Breast epithelium (tissue), 4 donors: ENCODE results near the gene RAP2B. TPM values are rescaled to one million over a fixed set of nuclear protein-coding genes. Genes with fewer than 3 reads are reported as not detected.

Source experiments
- DNase-seq, 2 donors: peaks; one replicate each; pipeline ENCODE4 v3.0.0-alpha.2; 2019; ENCODE audit warnings: low spot score in 2 of 2
- H3K27ac ChIP-seq, 2 donors: fragments of 200-600 bp; sonication (generic) in 1 of 2; one replicate each; pipeline ENCODE4 v1.5.1; 2016 to 2019; ENCODE audit warnings: mild to moderate bottlenecking in 1 of 2
- H3K27me3 ChIP-seq, 2 donors: fragments of 200-600 bp; sonication (generic) in 1 of 2; one replicate each; pipeline versions ENCODE4 v1.5.1 to v1.6.0; 2017 to 2019; ENCODE audit warnings: control low read depth in 1 of 2, mild to moderate bottlenecking in 1 of 2
- H3K36me3 ChIP-seq: fragments of 200-600 bp; one replicate; pipeline ENCODE4 v1.5.1; 2019
- H3K4me1 ChIP-seq, 2 donors: fragments of 200-600 bp; sonication (generic); one replicate each; pipeline ENCODE4 v1.5.1; 2016 to 2019; ENCODE audit warnings: control low read depth in 1 of 2
- H3K4me3 ChIP-seq, 3 donors: fragments of 200-600 bp; sonication (generic); 1 replicate in 2 of 3; 2 replicates in 1 of 3; pipeline ENCODE4 v1.5.1; 2016 to 2019; ENCODE audit warnings: mild to moderate bottlenecking in 3 of 3, moderate library complexity in 2 of 3
- H3K9me3 ChIP-seq, 2 donors: fragments of 200-600 bp; sonication (generic) in 1 of 2; one replicate each; pipeline ENCODE4 v1.5.1; 2016 to 2019; ENCODE audit warnings: control low read depth in 1 of 2
- CTCF ChIP-seq, 3 donors: fragments of 450-650 bp; IDR thresholded peaks; one replicate each; pipeline ENCODE4 v1.5.1; 2016 to 2017; ENCODE audit warnings: antibody characterized with exemption in 3 of 3, mild to moderate bottlenecking in 3 of 3, moderate library complexity in 3 of 3
- POLR2A ChIP-seq: fragments of 450-650 bp; IDR thresholded peaks from one replicate; pipeline ENCODE4 v1.6.1; 2016; ENCODE audit warnings: antibody characterized with exemption, mild to moderate bottlenecking, moderate library complexity
- POLR2AphosphoS5 ChIP-seq, 3 donors: sonication (generic); formaldehyde crosslinking; IDR thresholded peaks; one replicate each; pipeline ENCODE4 v1.6.1; 2017; ENCODE audit warnings: antibody characterized with exemption in 3 of 3
- intact Hi-C: fragments of 100-400 bp; cut with DNase I; formaldehyde crosslinking; loops from one replicate; pipeline ENCODE4 v1.15.1; 2023; ENCODE audit warnings: low total_unique reads
- total RNA-seq, 3 donors: library from RNA; depleted of rRNA; stranded (reverse); fragments of >200 nt; gene quantifications; one replicate each; pipeline ENCODE4 v1.1.0, GENCODE V29; 2016

RAP2B gene
- total RNA-seq, 3 donors from 2014 or later = 6.6 to 21.0 (median 13.5) TPM

GRCh38 chr3:153165261-153165681 lies 3.2 kb downstream of the RAP2B start:
- H3K9me3 ChIP-seq = no peaks in the 10 kb centered on the region
- no peak for TF ChIP-seq POLR2AphosphoS5 (IDR thresholded peaks at IDR 0.05)
- no peak for TF ChIP-seq POLR2A
- no peak for TF ChIP-seq CTCF (IDR thresholded peaks at IDR 0.05)
- no peak overlapping the region for H3K27ac ChIP-seq
- intact Hi-C loops = no loop called here
- no peak for DNase-seq
- H3K27me3 ChIP-seq = no peaks in the 10 kb centered on the region
- H3K4me1 ChIP-seq = peaks cover 0 to 6% of the 10 kb centered on the region in 2 donors
- peak overlapping the region in 2 of 3 donors; percentile 24 to 68 for H3K4me3 ChIP-seq
- H3K36me3 ChIP-seq = no peaks in the 10 kb centered on the region

GRCh38 chr3:153166206-153166605 lies 4.2 kb downstream of the RAP2B start:
- peaks cover 0 to 6% of the 10 kb centered on the region in 2 donors for H3K4me1 ChIP-seq
- no peak for TF ChIP-seq POLR2A
- TF ChIP-seq POLR2AphosphoS5 (IDR thresholded peaks at IDR 0.05) = no peak
- TF ChIP-seq CTCF (IDR thresholded peaks at IDR 0.05) = no peak
- no peaks in the 10 kb centered on the region for H3K27me3 ChIP-seq
- peak overlapping the region in 1 of 3 donors; percentile 68 for H3K4me3 ChIP-seq
- no peaks in the 10 kb centered on the region for H3K9me3 ChIP-seq
- no peak for DNase-seq
- intact Hi-C loops = no loop called here
- H3K27ac ChIP-seq = no peak overlapping the region
- H3K36me3 ChIP-seq = no peaks in the 10 kb centered on the region

- no peaks in the 10 kb centered on the region for H3K27me3 ChIP-seq
- H3K36me3 ChIP-seq = no peaks in the 10 kb centered on the region
- peaks cover 0 to 6% of the 10 kb centered on the region in 2 donors for H3K4me1 ChIP-seq
- DNase-seq = no peak
- H3K9me3 ChIP-seq = no peaks in the 10 kb centered on the region
- no peak for TF ChIP-seq POLR2AphosphoS5 (IDR thresholded peaks at IDR 0.05)
- TF ChIP-seq CTCF (IDR thresholded peaks at IDR 0.05) = no peak
- no peak for TF ChIP-seq POLR2A
- H3K27ac ChIP-seq = no peak overlapping the region
- no peak overlapping the region for H3K4me3 ChIP-seq
- intact Hi-C loops = no loop called here
Measured at GRCh38 chr3:153166796-153167195, 4.8 kb downstream of the RAP2B start.

GRCh38 chr3:153169793-153170383 lies 7.9 kb downstream of the RAP2B start:
- no peak for DNase-seq
- no peak for TF ChIP-seq POLR2AphosphoS5 (IDR thresholded peaks at IDR 0.05)
- TF ChIP-seq CTCF (IDR thresholded peaks at IDR 0.05) = no peak
- TF ChIP-seq POLR2A = no peak
- H3K36me3 ChIP-seq = no peaks in the 10 kb centered on the region
- H3K27ac ChIP-seq = no peak overlapping the region
- H3K9me3 ChIP-seq = no peaks in the 10 kb centered on the region
- H3K4me1 ChIP-seq = peaks cover 0 to 4% of the 10 kb centered on the region in 2 donors
- intact Hi-C loops = no loop called here
- H3K27me3 ChIP-seq = no peaks in the 10 kb centered on the region
- no peak overlapping the region for H3K4me3 ChIP-seq

GRCh38 chr3:153171256-153171655 lies 9.2 kb downstream of the RAP2B start:
- H3K27me3 ChIP-seq = no peaks in the 10 kb centered on the region
- no peaks in the 10 kb centered on the region for H3K4me1 ChIP-seq
- intact Hi-C loops = no loop called here
- H3K4me3 ChIP-seq = no peak overlapping the region
- H3K9me3 ChIP-seq = no peaks in the 10 kb centered on the region
- H3K27ac ChIP-seq = no peak overlapping the region
- DNase-seq = no peak
- TF ChIP-seq POLR2A (no peak), CTCF (IDR thresholded peaks at IDR 0.05) (no peak), POLR2AphosphoS5 (IDR thresholded peaks at IDR 0.05) (no peak)
- H3K36me3 ChIP-seq = no peaks in the 10 kb centered on the region
